ENCODE data around the gene MYRF. TPM values are rescaled to one million over a fixed set of nuclear protein-coding genes. Genes with fewer than 3 reads are reported as not detected.

MYRF gene
- total RNA-seq, 2 experiments from 2014 or later, result 2.8 to 2.9 TPM

- H3K4me1 Mint-ChIP-seq (ENCODE audit: low read depth), result peaks cover 29% of the 10 kb centered on the region
- H3K27me3 Mint-ChIP-seq (ENCODE audit: low read depth), result peaks cover 25% of the 10 kb centered on the region
- ATAC-seq (no peak), DNase-seq (no peak)
- ChIA-PET CTCF (interaction anchor here (0.9 to 1.3 kb wide), 3 partner anchors 28 to 38 kb away, joined by 3 read pairs; no protein-coding TSS in a partner anchor), POLR2A (interaction anchor here (0.8 kb wide), 1 partner anchor 39 kb away, joined by 3 read pairs; the partner anchor contains the start of gene FEN1)
- no peaks in the 10 kb centered on the region for H3K36me3 Mint-ChIP-seq (ENCODE audit: low read depth)
- peak overlapping the region; percentile 58 for H3K4me3 Mint-ChIP-seq
- no peaks in the 10 kb centered on the region for H3K9me3 Mint-ChIP-seq (ENCODE audit: insufficient read depth)
- no peak overlapping the region for H3K27ac Mint-ChIP-seq
These were observed 1.2 kb downstream of the MYRF start for GRCh38 chr11:61753672-61754071.

GRCh38 chr11:61754534-61755482, 2.4 kb downstream of the MYRF start:
- Mint-ChIP-seq H3K27me3 (ENCODE audit: low read depth) (peaks cover 21% of the 10 kb centered on the region), H3K9me3 (ENCODE audit: insufficient read depth) (no peaks in the 10 kb centered on the region), H3K4me3 (no peak overlapping the region), H3K4me1 (ENCODE audit: low read depth) (peaks cover 29% of the 10 kb centered on the region), H3K27ac (no peak overlapping the region), H3K36me3 (ENCODE audit: low read depth) (no peaks in the 10 kb centered on the region)
- CTCF ChIA-PET, result interaction anchor here (1.0 to 1.3 kb wide), 2 partner anchors 21 to 34 kb away, joined by 3 read pairs; no protein-coding TSS in a partner anchor
- ATAC-seq (no peak), DNase-seq (no peak)
- POLR2A ChIA-PET, result no interaction called here

GRCh38 chr11:61756147-61756451, 3.7 kb downstream of the MYRF start:
- Mint-ChIP-seq H3K4me3 (no peak overlapping the region), H3K27ac (peak overlapping the region; percentile 78)
- CTCF ChIA-PET, result interaction anchor here (1.0 kb wide), 1 partner anchor 19 kb away, joined by 3 read pairs; no protein-coding TSS in a partner anchor

GRCh38 chr11:61756452-61757212, 4.2 kb downstream of the MYRF start:
- no peak for ATAC-seq
- Mint-ChIP-seq H3K4me1 (ENCODE audit: low read depth) (peaks cover 29% of the 10 kb centered on the region), H3K27me3 (ENCODE audit: low read depth) (peaks cover 14% of the 10 kb centered on the region), H3K36me3 (ENCODE audit: low read depth) (no peaks in the 10 kb centered on the region), H3K9me3 (ENCODE audit: insufficient read depth) (no peaks in the 10 kb centered on the region), H3K27ac (peak overlapping the region; percentile 78), H3K4me3 (no peak overlapping the region)
- POLR2A ChIA-PET, result no interaction called here
- CTCF ChIA-PET, result interaction anchor here (0.9 kb wide), 1 partner anchor 9 kb away, joined by 3 read pairs; no protein-coding TSS in a partner anchor
- DNase-seq, result peak; percentile 55

More at GRCh38 chr11:61756147-61756451, 3.7 kb downstream of the MYRF start:
- POLR2A ChIA-PET, result no interaction called here
- no peak for ATAC-seq
- peaks cover 16% of the 10 kb centered on the region for H3K27me3 Mint-ChIP-seq (ENCODE audit: low read depth)
- H3K4me1 Mint-ChIP-seq (ENCODE audit: low read depth), result peaks cover 29% of the 10 kb centered on the region
- DNase-seq, result no peak
- no peaks in the 10 kb centered on the region for H3K9me3 Mint-ChIP-seq (ENCODE audit: insufficient read depth)
- H3K36me3 Mint-ChIP-seq (ENCODE audit: low read depth), result no peaks in the 10 kb centered on the region

- H3K27ac Mint-ChIP-seq, result peak overlapping the region; percentile 64
- peaks cover 11% of the 10 kb centered on the region for H3K27me3 Mint-ChIP-seq (ENCODE audit: low read depth)
- no peaks in the 10 kb centered on the region for H3K36me3 Mint-ChIP-seq (ENCODE audit: low read depth)
- CTCF ChIA-PET, result interaction anchor here (0.9 to 1.1 kb wide), 2 partner anchors 10 to 24 kb away, joined by 3 read pairs; no protein-coding TSS in a partner anchor
- POLR2A ChIA-PET, result no interaction called here
- no peak for DNase-seq
- no peak overlapping the region for H3K4me3 Mint-ChIP-seq
- no peaks in the 10 kb centered on the region for H3K9me3 Mint-ChIP-seq (ENCODE audit: insufficient read depth)
- no peak for ATAC-seq
- H3K4me1 Mint-ChIP-seq (ENCODE audit: low read depth), result peaks cover 29% of the 10 kb centered on the region
These were observed 4.9 kb downstream of the MYRF start for GRCh38 chr11:61757213-61757862.

- ChIA-PET POLR2A (no interaction called here), CTCF (interaction anchor here (1.6 kb wide), 1 partner anchor 14 kb away, joined by 4 read pairs; no protein-coding TSS in a partner anchor)
- H3K27ac Mint-ChIP-seq, result no peak overlapping the region
- no peaks in the 10 kb centered on the region for H3K9me3 Mint-ChIP-seq (ENCODE audit: insufficient read depth)
- no peak overlapping the region for H3K4me3 Mint-ChIP-seq
- no peaks in the 10 kb centered on the region for H3K36me3 Mint-ChIP-seq (ENCODE audit: low read depth)
- no peak for ATAC-seq
- H3K27me3 Mint-ChIP-seq (ENCODE audit: low read depth), result peaks cover 3% of the 10 kb centered on the region
- peaks cover 14% of the 10 kb centered on the region for H3K4me1 Mint-ChIP-seq (ENCODE audit: low read depth)
- DNase-seq, result no peak
These were observed 8.5 kb downstream of the MYRF start for GRCh38 chr11:61760946-61761345.

DNA sequence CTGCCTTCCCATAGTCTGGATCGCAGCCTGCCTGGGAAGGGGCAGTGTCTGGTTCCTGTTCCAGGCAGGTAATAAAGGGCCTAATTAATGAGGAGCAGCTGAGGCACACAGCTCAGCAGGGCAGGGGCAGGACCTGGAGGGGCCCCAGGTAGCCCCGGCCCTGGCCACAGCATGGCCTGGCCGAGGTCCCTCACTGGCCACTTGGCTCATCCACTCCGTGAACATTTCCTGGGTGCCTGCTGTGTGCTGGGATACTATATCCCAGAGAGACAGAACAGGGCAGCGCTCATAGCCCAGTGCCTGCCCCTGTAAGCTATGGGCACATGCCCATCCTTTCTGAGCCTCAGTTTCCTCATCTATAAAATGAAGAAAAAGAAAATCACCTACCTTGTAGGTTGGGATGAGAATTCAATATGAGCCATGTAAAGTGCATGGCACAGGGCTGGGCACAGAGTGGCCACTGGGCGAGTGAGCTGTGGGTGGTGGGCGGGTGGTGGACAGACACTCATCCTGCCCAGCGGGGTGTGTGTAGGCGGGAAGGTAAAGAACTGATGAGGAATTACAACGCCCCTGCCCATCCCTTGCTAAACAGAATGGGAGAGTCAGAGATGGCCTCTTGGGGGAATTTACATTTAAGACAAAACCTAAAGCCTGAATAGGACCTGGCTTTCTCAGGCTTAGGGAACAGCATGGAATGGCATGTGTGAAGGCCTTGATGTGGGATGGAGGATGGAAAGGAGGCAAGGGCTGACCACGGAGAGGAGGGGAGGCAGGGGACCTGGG, 9.2 kb downstream of the MYRF start:
- H3K9me3 Mint-ChIP-seq (ENCODE audit: insufficient read depth), result no peaks in the 10 kb centered on the region
- no peak for DNase-seq
- H3K27me3 Mint-ChIP-seq (ENCODE audit: low read depth), result peaks cover 3% of the 10 kb centered on the region
- CTCF ChIA-PET, result interaction anchor here (1.6 kb wide), 1 partner anchor 14 kb away, joined by 4 read pairs; no protein-coding TSS in a partner anchor
- ATAC-seq, result no peak
- POLR2A ChIA-PET, result no interaction called here
- no peaks in the 10 kb centered on the region for H3K36me3 Mint-ChIP-seq (ENCODE audit: low read depth)
- no peak overlapping the region for H3K27ac Mint-ChIP-seq
- no peak overlapping the region for H3K4me3 Mint-ChIP-seq
- H3K4me1 Mint-ChIP-seq (ENCODE audit: low read depth), result peaks cover 7% of the 10 kb centered on the region

DNA sequence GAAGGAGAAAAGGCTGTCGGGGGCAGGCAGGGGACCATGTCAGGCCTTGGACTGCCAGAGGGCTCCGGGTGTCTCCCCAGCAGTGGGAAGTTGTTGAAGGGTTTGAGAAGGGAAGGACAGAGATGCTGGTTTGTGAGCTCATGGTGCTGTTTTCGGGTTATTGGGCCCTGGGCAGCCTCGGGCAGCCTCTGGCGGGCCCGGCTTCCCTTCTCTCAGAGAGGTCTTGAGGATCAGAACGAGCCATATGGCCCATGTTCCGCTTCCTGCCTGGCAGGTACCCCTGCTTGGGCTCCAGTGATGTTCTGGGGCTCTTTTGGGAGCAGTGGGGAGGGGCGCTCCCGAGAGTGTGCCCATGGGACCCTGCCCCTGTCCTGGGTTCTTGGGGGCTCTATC, 9.8 kb downstream of the MYRF start:
- Mint-ChIP-seq H3K4me3 (no peak overlapping the region), H3K9me3 (ENCODE audit: insufficient read depth) (no peaks in the 10 kb centered on the region), H3K4me1 (ENCODE audit: low read depth) (peaks cover 2% of the 10 kb centered on the region), H3K27me3 (ENCODE audit: low read depth) (peaks cover 3% of the 10 kb centered on the region), H3K36me3 (ENCODE audit: low read depth) (no peaks in the 10 kb centered on the region), H3K27ac (no peak overlapping the region)
- ChIA-PET CTCF (interaction anchor here (1.6 kb wide), 1 partner anchor 15 kb away, joined by 4 read pairs; no protein-coding TSS in a partner anchor), POLR2A (no interaction called here)
- DNase-seq (no peak), ATAC-seq (no peak)

GRCh38 chr11:61762798-61763197, 10.4 kb downstream of the MYRF start:
- CTCF ChIA-PET, result interaction anchor here (1.6 kb wide), 1 partner anchor 16 kb away, joined by 4 read pairs; no protein-coding TSS in a partner anchor
- POLR2A ChIA-PET, result no interaction called here
- no peaks in the 10 kb centered on the region for H3K36me3 Mint-ChIP-seq (ENCODE audit: low read depth)
- no peaks in the 10 kb centered on the region for H3K4me1 Mint-ChIP-seq (ENCODE audit: low read depth)
- H3K9me3 Mint-ChIP-seq (ENCODE audit: insufficient read depth), result no peaks in the 10 kb centered on the region
- peaks cover 3% of the 10 kb centered on the region for H3K27me3 Mint-ChIP-seq (ENCODE audit: low read depth)
- ATAC-seq (no peak), DNase-seq (no peak)
- H3K4me3 Mint-ChIP-seq, result no peak overlapping the region
- H3K27ac Mint-ChIP-seq, result no peak overlapping the region

- H3K27me3 Mint-ChIP-seq (ENCODE audit: low read depth), result peaks cover 3% of the 10 kb centered on the region
- no peak for DNase-seq
- H3K36me3 Mint-ChIP-seq (ENCODE audit: low read depth), result no peaks in the 10 kb centered on the region
- ATAC-seq, result no peak
- ChIA-PET POLR2A (no interaction called here), CTCF (interaction anchor here (1.0 to 1.6 kb wide), 2 partner anchors 15 to 33 kb away, joined by 3 read pairs; no protein-coding TSS in a partner anchor)
- no peaks in the 10 kb centered on the region for H3K4me1 Mint-ChIP-seq (ENCODE audit: low read depth)
- no peak overlapping the region for H3K4me3 Mint-ChIP-seq
- no peaks in the 10 kb centered on the region for H3K9me3 Mint-ChIP-seq (ENCODE audit: insufficient read depth)
- H3K27ac Mint-ChIP-seq, result no peak overlapping the region
These were observed 11.6 kb downstream of the MYRF start for GRCh38 chr11:61763930-61764605.
